IMR-90 (cell line): ENCODE data around the gene TMEM205. TPM values are rescaled to one million over a fixed set of nuclear protein-coding genes. Genes with fewer than 3 reads are reported as not detected.

ENCODE experiments used
- ATAC-seq: fragments of 200-7000 bp; cut with Tn5 transposase; 2 replicates; pipeline ENCODE4 v1.9.1; 2020; ENCODE audit warnings: low read depth, mild to moderate bottlenecking, moderate library complexity
- BruUV-seq: library from RNA; stranded (reverse); fragments of 400-500 nt; replicated peaks from 2 replicates; lab custom pipeline; 2021; lab: Mats Ljungman, UMichigan
- CTCF ChIA-PET: fragments of 300-600 bp; formaldehyde crosslinking; extraction: SDS; loops from one replicate; lab custom pipeline; 2021; ENCODE audit warnings: antibody characterized with exemption; lab: Yijun Ruan, JAX
- POLR2A ChIA-PET: fragments of 300-600 bp; sonication (Branson Sonifier 250); formaldehyde crosslinking; loops from one replicate; lab custom pipeline; 2022; ENCODE audit warnings: antibody characterized with exemption; ENCODE audit not compliant: unreplicated experiment; lab: Charles Lee
- DNase-seq: peaks from one replicate; pipeline ENCODE4 v3.0.0; 2013
- H2AFZ ChIP-seq: replicated peaks from 2 replicates; pipeline ENCODE3; 2013; ENCODE audit warnings: low read length, mild to moderate bottlenecking; ENCODE audit not compliant: poor library complexity
- H2AK5ac ChIP-seq: 2 replicates; pipeline ENCODE4 v1.6.1; 2013; ENCODE audit warnings: low read depth, low read length, inconsistent platforms
- H2AK9ac ChIP-seq: replicated peaks from 2 replicates; pipeline ENCODE3; 2013; ENCODE audit warnings: mild to moderate bottlenecking, low read depth, low read length, moderate library complexity; ENCODE audit not compliant: poor library complexity
- H2BK120ac ChIP-seq: 2 replicates; pipeline ENCODE4 v1.6.1; 2013; ENCODE audit warnings: low read depth, low read length, inconsistent platforms
- H2BK15ac ChIP-seq: 3 replicates; pipeline ENCODE4 v1.6.1; 2013; ENCODE audit warnings: low read depth, low read length, inconsistent platforms
- H2BK20ac ChIP-seq: 2 replicates; pipeline ENCODE4 v1.6.1; 2013; ENCODE audit warnings: low read depth, mild to moderate bottlenecking, inconsistent platforms, low read length, moderate library complexity
- H2BK5ac ChIP-seq: 2 replicates; pipeline ENCODE4 v1.6.1; 2013; ENCODE audit warnings: mild to moderate bottlenecking, low read depth, low read length, inconsistent platforms; ENCODE audit not compliant: poor library complexity, severe bottlenecking
- H3K14ac ChIP-seq: replicated peaks from 2 replicates; pipeline ENCODE4 v1.6.1; 2013; ENCODE audit warnings: low read depth, low read length, inconsistent platforms
- H3K18ac ChIP-seq: 2 replicates; pipeline ENCODE4 v1.6.1; 2013; ENCODE audit warnings: low read depth, low read length, control low read depth
- H3K23ac ChIP-seq: 2 replicates; pipeline ENCODE4 v1.6.1; 2013; ENCODE audit warnings: low read depth, low read length, inconsistent platforms
- H3K27ac ChIP-seq: 2 replicates; pipeline ENCODE4 v1.5.1; 2013; ENCODE audit warnings: mild to moderate bottlenecking, control low read depth, low read length; ENCODE audit not compliant: insufficient read depth
- H3K27me3 ChIP-seq: 2 replicates; pipeline ENCODE4 v1.6.1; 2013; ENCODE audit warnings: low read length; ENCODE audit not compliant: control insufficient read depth, insufficient read depth
- H3K36me3 ChIP-seq: 2 replicates; pipeline ENCODE4 v1.6.1; 2013; ENCODE audit warnings: low read length, mixed read lengths; ENCODE audit not compliant: control insufficient read depth, insufficient read depth
- H3K4ac ChIP-seq: 2 replicates; pipeline ENCODE4 v1.6.1; 2013; ENCODE audit warnings: low read depth, low read length, inconsistent platforms
- H3K4me1 ChIP-seq: 2 replicates; pipeline ENCODE4 v1.6.1; 2013; ENCODE audit warnings: low read length, mixed read lengths; ENCODE audit not compliant: control insufficient read depth, insufficient read depth
- H3K4me2 ChIP-seq: 2 replicates; pipeline ENCODE4 v1.6.1; 2013; ENCODE audit warnings: low read depth, mild to moderate bottlenecking, control low read depth, low read length, moderate library complexity
- H3K4me3 ChIP-seq: 2 replicates; pipeline ENCODE4 v1.5.1; 2013; ENCODE audit warnings: low read depth, mild to moderate bottlenecking, control low read depth, low read length, moderate library complexity; ENCODE audit not compliant: insufficient read depth
- H3K56ac ChIP-seq: 2 replicates; pipeline ENCODE4 v1.6.1; 2013; ENCODE audit warnings: low read length, inconsistent platforms; ENCODE audit not compliant: insufficient read depth; ENCODE audit errors: extremely low read depth
- H3K79me1 ChIP-seq, 2 experiments: 2 replicates each; pipeline ENCODE4 v1.6.1; 2013; ENCODE audit warnings: low read length in 2 of 2, inconsistent platforms in 1 of 2, low read depth in 1 of 2
- H3K9ac ChIP-seq: 2 replicates; pipeline ENCODE4 v1.6.1; 2013; ENCODE audit warnings: low read depth, low read length, control low read depth
- H3K9me1 ChIP-seq: 2 replicates; pipeline ENCODE4 v1.6.1; 2013; ENCODE audit warnings: low read length, inconsistent platforms; ENCODE audit not compliant: insufficient read depth
- H3K9me3 ChIP-seq: 2 replicates; pipeline ENCODE4 v1.6.1; 2013; ENCODE audit warnings: low read length; ENCODE audit not compliant: control insufficient read depth, insufficient read depth
- H4K20me1 ChIP-seq: 2 replicates; pipeline ENCODE4 v1.6.1; 2013; ENCODE audit warnings: low read length, inconsistent platforms; ENCODE audit not compliant: insufficient read depth
- H4K5ac ChIP-seq: 2 replicates; pipeline ENCODE4 v1.6.1; 2013; ENCODE audit warnings: mild to moderate bottlenecking, low read depth, low read length, control low read depth
- H4K8ac ChIP-seq, 2 experiments: 2 replicates each; pipeline ENCODE4 v1.6.1; 2013; ENCODE audit warnings: low read depth in 2 of 2, low read length in 2 of 2, control low read depth in 1 of 2, inconsistent platforms in 1 of 2
- H4K91ac ChIP-seq: 2 replicates; pipeline ENCODE4 v1.6.1; 2013; ENCODE audit warnings: low read depth, low read length, inconsistent platforms; ENCODE audit not compliant: insufficient read depth
- BHLHE40 ChIP-seq: fragments of 150-350 bp; IDR thresholded peaks from 2 replicates; pipeline ENCODE4 v1.6.1; 2016; ENCODE audit warnings: mild to moderate bottlenecking, low read depth, low read length
- POLR2A ChIP-seq: IDR thresholded peaks from 2 replicates; pipeline ENCODE4 v1.6.1; 2012; ENCODE audit warnings: mild to moderate bottlenecking, low read depth, low read length
- RAD21 ChIP-seq: IDR thresholded peaks from 2 replicates; pipeline ENCODE4 v1.6.1; 2012; ENCODE audit warnings: low read length, improper control_type of control experiment
- WGBS, 2 experiments: methylation state at CpG; one replicate each; pipeline versions ENCODE4 v1.1.5 to v1.1.7; 2013; ENCODE audit warnings: missing lambda C conversion rate in 2 of 2; ENCODE audit not compliant: insufficient read length in 1 of 2; ENCODE audit errors: extremely low coverage in 2 of 2; 5-methylcytosine and 5-hydroxymethylcytosine counted together
- dilution Hi-C: fragments of 300-500 bp; cut with HindIII; formaldehyde crosslinking; loops from one replicate; pipeline ENCODE4 v1.14.3; 2018; ENCODE audit warnings: low sequenced_read_pairs; ENCODE audit not compliant: unreplicated experiment
- in situ Hi-C: fragments of 300-500 bp; cut with MboI; formaldehyde crosslinking; loops from 3 replicates; pipeline ENCODE4 v1.14.3; 2019; ENCODE audit warnings: low sequenced_read_pairs, inconsistent platforms, mixed read lengths
- intact Hi-C: fragments of 100-400 bp; cut with micrococcal nuclease; formaldehyde crosslinking; loops from 2 replicates; pipeline ENCODE4 v1.10.0; 2022
- polyA plus RNA-seq, 3 experiments: library from polyadenylated mRNA; depleted of rRNA; stranded (reverse); fragments of >200 nt; gene quantifications; 2 replicates each; pipeline ENCODE4 v1.2.3, GENCODE V29; 2012; ENCODE audit warnings: low replicate concordance in 1 of 3
- total RNA-seq: library from RNA; depleted of rRNA; stranded (reverse); fragments of >200 nt; gene quantifications from 2 replicates; pipeline ENCODE4 v1.2.3, GENCODE V29; 2012
- TF ChIP-seq, protein P1 (sequence below): fragments of 150-350 bp; IDR thresholded peaks from 2 replicates; pipeline ENCODE4 v1.6.1; 2016; ENCODE audit warnings: low read depth, mild to moderate bottlenecking, low read length, moderate library complexity, borderline replicate concordance

Gene TMEM205
- total and polyA plus RNA-seq, 2 of the 4 experiments (the other 2 are of a cell fraction): 110 to 136 TPM

DNA sequence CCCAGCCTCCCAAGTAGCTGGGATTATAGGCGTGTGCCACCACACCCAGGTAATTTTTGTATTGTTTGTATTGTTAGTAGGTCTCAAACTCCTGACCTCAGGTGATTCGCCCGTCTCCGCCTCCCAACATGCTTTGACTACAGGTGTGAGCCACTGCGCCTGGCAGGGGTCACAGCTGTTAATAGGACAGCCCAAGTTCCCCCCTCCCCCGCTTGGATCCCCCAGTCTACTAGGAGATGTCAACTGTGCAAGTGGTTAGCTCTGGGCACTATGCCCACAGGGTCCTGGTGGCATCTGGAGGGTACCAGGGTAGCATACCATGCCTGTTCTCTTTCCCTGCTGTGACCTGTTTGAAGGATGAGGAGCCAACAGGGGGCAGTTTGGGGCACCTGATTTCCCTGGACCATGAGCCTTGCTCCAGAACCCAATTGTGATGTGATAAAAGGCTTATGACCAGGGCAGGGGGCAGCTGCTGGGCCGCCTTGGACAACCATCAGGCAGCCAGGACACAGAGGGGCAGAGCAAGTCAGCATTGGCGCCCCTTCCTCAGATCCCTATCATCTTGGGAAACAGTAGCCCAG lies 50.3 kb downstream of the TMEM205 start, which contains the start of gene TSPAN16:
Gene TSPAN16 (plus strand): TSS at position 496 of the 581 bp plus-strand sequence. CDS start 138 bp downstream, outside the sequence.
- Histone ChIP-seq H4K5ac (no peak within 1 kb of the TSS), H2AK9ac (peak within 1 kb of the TSS; percentile 25), H2AFZ (peak within 1 kb of the TSS; percentile 37), H3K27me3 (peaks cover 10% of the 10 kb centered on the region; the same call in 1 of the 2 replicates), H3K27ac (no peak within 1 kb of the TSS), H4K8ac (no peak within 1 kb of the TSS), H2BK120ac (no peak within 1 kb of the TSS), H3K23ac (no peak within 1 kb of the TSS), H3K18ac (no peak within 1 kb of the TSS), H3K4me1 (0 out of 2 replicates have a peak, but pooled peaks cover 1% of the 10 kb centered on the region), H3K9me3 (no peaks in the 10 kb centered on the region), H3K9ac (no peak within 1 kb of the TSS), H2AK5ac (peak within 1 kb of the TSS; percentile 24; the same call in 1 of the 2 replicates), H2BK5ac (no peak within 1 kb of the TSS), H4K20me1 (no peaks in the 10 kb centered on the region), H3K56ac (no peak within 1 kb of the TSS), H2BK20ac (no peak within 1 kb of the TSS), H3K79me1 (no peaks in the 10 kb centered on the region), H3K14ac (no peak within 1 kb of the TSS), H3K4me2 (no peak within 1 kb of the TSS), H3K9me1 (0 out of 2 replicates have a peak, but pooled peaks cover 3% of the 10 kb centered on the region), H2BK15ac (no peak within 1 kb of the TSS), H4K91ac (no peak within 1 kb of the TSS), H3K4ac (no peak within 1 kb of the TSS), H3K4me3 (no peak within 1 kb of the TSS), H3K36me3 (no peaks in the 10 kb centered on the region)
- intact Hi-C loops: loop anchor here (2.0 kb wide), 1 partner anchor 43 kb away; the partner anchor contains the start of gene RAB3D
- DNase-seq: no peak
- WGBS, 2 experiments: 100% methylated on average over 1 of the region's 8 CpGs; no CpG with 5 or more reads in 1 of the 2 experiments
- in situ Hi-C loops: loop anchor here (10.0 kb wide), 1 partner anchor 179 kb away; no protein-coding TSS in a partner anchor
- no TSS peak for BruUV-seq
- TF ChIP-seq, protein P1, sequence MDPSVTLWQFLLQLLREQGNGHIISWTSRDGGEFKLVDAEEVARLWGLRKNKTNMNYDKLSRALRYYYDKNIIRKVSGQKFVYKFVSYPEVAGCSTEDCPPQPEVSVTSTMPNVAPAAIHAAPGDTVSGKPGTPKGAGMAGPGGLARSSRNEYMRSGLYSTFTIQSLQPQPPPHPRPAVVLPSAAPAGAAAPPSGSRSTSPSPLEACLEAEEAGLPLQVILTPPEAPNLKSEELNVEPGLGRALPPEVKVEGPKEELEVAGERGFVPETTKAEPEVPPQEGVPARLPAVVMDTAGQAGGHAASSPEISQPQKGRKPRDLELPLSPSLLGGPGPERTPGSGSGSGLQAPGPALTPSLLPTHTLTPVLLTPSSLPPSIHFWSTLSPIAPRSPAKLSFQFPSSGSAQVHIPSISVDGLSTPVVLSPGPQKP: no peak
- no peak for TF ChIP-seq BHLHE40
- TF ChIP-seq POLR2A: no peak
- 0 out of 2 replicates have a peak, but pooled peaks have one; percentile 2 for TF ChIP-seq RAD21
- dilution Hi-C loops: no loop called here
- POLR2A ChIA-PET: no interaction called here
- ATAC-seq: no peak
- CTCF ChIA-PET: interaction anchor here (0.5 kb wide), 1 partner anchor 39 kb away, joined by 3 read pairs; no protein-coding TSS in a partner anchor
